Body of pancreas (tissue), 4 donors: ENCODE measurements around the gene TWF2. TPM values are rescaled to one million over a fixed set of nuclear protein-coding genes. Genes with fewer than 3 reads are reported as not detected.

Experiments
- ATAC-seq: fragments of 150-250 bp; one replicate; pipeline ENCODE4 v1.9.1; 2016
- DNase-seq, 4 donors: peaks; one replicate each; pipeline ENCODE4 v3.0.0-alpha.2; 2019
- H3K27ac ChIP-seq, 4 donors: fragments of 200-600 bp; sonication (generic); 1 replicate in 3 of 4; 2 replicates in 1 of 4; pipeline versions ENCODE4 v1.5.1 to v1.6.1; 2016 to 2019; ENCODE audit warnings: mild to moderate bottlenecking in 1 of 4, mixed read lengths in 1 of 4, moderate library complexity in 1 of 4
- H3K27me3 ChIP-seq, 2 donors: fragments of 200-600 bp; sonication (generic); one replicate each; pipeline ENCODE4 v1.6.0; 2016; ENCODE audit warnings: mild to moderate bottlenecking in 1 of 2
- H3K36me3 ChIP-seq, 2 donors: fragments of 200-600 bp; sonication (generic); replicated peaks in 1 of 2; 2 replicates each; pipeline ENCODE4 v1.5.1; 2016; ENCODE audit warnings: low read depth in 2 of 2; ENCODE audit not compliant: insufficient read depth in 1 of 2
- H3K4me1 ChIP-seq: fragments of 200-600 bp; sonication (generic); one replicate; pipeline ENCODE4 v1.6.0; 2016
- H3K4me3 ChIP-seq, 2 donors: fragments of 200-600 bp; sonication (generic); 1 replicate in 1 of 2; 2 replicates in 1 of 2; pipeline ENCODE4 v1.5.1; 2016 to 2019
- H3K9me3 ChIP-seq, 3 donors: fragments of 200-600 bp; sonication (generic); 1 replicate in 2 of 3; 2 replicates in 1 of 3; pipeline ENCODE4 v1.5.1; 2016
- POLR2A ChIP-seq, 3 donors: fragments of 450-650 bp; IDR thresholded peaks; one replicate each; pipeline ENCODE4 v1.6.1; 2016; ENCODE audit warnings: antibody characterized with exemption in 3 of 3, mild to moderate bottlenecking in 2 of 3
- WGBS, 2 donors: methylation state at CpG; one replicate each; pipeline ENCODE4 v1.1.5; 2017; 5-methylcytosine and 5-hydroxymethylcytosine counted together
- intact Hi-C: fragments of 100-400 bp; cut with DNase I; formaldehyde crosslinking; loops from one replicate; pipeline ENCODE4 v1.15.1; 2023
- total RNA-seq, 2 donors: library from RNA; depleted of rRNA; stranded (reverse); fragments of >200 nt; gene quantifications; one replicate each; pipeline ENCODE4 v1.1.0, GENCODE V29; 2016
- TF ChIP-seq, protein P1 (sequence below), 7 experiments: fragments of 450-650 bp in 4 of 7; fragments of 200-600 bp in 3 of 7; sonication (generic) in 3 of 7; IDR thresholded peaks; one replicate each; pipeline ENCODE4 v1.5.1; 2016 to 2019; ENCODE audit warnings: antibody characterized with exemption in 7 of 7

The TWF2 gene
- total RNA-seq, 2 donors from 2014 or later: 26.7 to 35.8 TPM

- H3K36me3 ChIP-seq: no peaks in the 10 kb centered on the region
- intact Hi-C loops: no loop called here
- H3K27me3 ChIP-seq: no peaks in the 10 kb centered on the region
- ATAC-seq: no peak
- TF ChIP-seq POLR2A (IDR thresholded peaks at IDR 0.05): no peak
- TF ChIP-seq, protein P1, sequence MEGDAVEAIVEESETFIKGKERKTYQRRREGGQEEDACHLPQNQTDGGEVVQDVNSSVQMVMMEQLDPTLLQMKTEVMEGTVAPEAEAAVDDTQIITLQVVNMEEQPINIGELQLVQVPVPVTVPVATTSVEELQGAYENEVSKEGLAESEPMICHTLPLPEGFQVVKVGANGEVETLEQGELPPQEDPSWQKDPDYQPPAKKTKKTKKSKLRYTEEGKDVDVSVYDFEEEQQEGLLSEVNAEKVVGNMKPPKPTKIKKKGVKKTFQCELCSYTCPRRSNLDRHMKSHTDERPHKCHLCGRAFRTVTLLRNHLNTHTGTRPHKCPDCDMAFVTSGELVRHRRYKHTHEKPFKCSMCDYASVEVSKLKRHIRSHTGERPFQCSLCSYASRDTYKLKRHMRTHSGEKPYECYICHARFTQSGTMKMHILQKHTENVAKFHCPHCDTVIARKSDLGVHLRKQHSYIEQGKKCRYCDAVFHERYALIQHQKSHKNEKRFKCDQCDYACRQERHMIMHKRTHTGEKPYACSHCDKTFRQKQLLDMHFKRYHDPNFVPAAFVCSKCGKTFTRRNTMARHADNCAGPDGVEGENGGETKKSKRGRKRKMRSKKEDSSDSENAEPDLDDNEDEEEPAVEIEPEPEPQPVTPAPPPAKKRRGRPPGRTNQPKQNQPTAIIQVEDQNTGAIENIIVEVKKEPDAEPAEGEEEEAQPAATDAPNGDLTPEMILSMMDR (IDR thresholded peaks at IDR 0.05): no peak
- no peak overlapping the region for H3K4me3 ChIP-seq
- H3K27ac ChIP-seq: no peak overlapping the region
- no peak for DNase-seq
- H3K9me3 ChIP-seq: no peaks in the 10 kb centered on the region
- H3K4me1 ChIP-seq: peaks cover 14% of the 10 kb centered on the region
- WGBS, 2 donors: 71 to 95% methylated on average over 3 to 4 of the region's 4 CpGs
These were observed 47.3 kb downstream of the TWF2 start for GRCh38 chr3:52191663-52192062.

- Histone ChIP-seq H3K27me3 (no peaks in the 10 kb centered on the region), H3K9me3 (no peaks in the 10 kb centered on the region), H3K27ac (peak overlapping the region in 1 of 4 donors; percentile 32), H3K4me3 (no peak overlapping the region), H3K4me1 (peaks cover 13% of the 10 kb centered on the region), H3K36me3 (no peaks in the 10 kb centered on the region)
- ATAC-seq (peak; percentile 27), DNase-seq (peak in 2 of 4 donors; percentile 29 to 50)
- intact Hi-C loops: no loop called here
- TF ChIP-seq, protein P1 (IDR thresholded peaks at IDR 0.05): no peak
- no peak for TF ChIP-seq POLR2A (IDR thresholded peaks at IDR 0.05)
- WGBS, 2 donors: 68 to 69% methylated on average over 7 to 9 of the region's 9 CpGs
These were observed 48.5 kb downstream of the TWF2 start for GRCh38 chr3:52190294-52191074.

GRCh38 chr3:52188556-52188955, 50.4 kb downstream of the TWF2 start:
- no peak for DNase-seq
- no peak overlapping the region for H3K27ac ChIP-seq
- intact Hi-C loops: no loop called here
- no peak overlapping the region for H3K4me3 ChIP-seq
- TF ChIP-seq POLR2A (IDR thresholded peaks at IDR 0.05): no peak
- TF ChIP-seq, protein P1 (IDR thresholded peaks at IDR 0.05): no peak
- no peaks in the 10 kb centered on the region for H3K36me3 ChIP-seq
- H3K27me3 ChIP-seq: no peaks in the 10 kb centered on the region
- ATAC-seq: no peak
- H3K9me3 ChIP-seq: no peaks in the 10 kb centered on the region
- WGBS, 2 donors: 63 to 69% methylated on average over 1 of the region's 1 CpG
- peaks cover 13% of the 10 kb centered on the region for H3K4me1 ChIP-seq

GRCh38 chr3:52186729-52187128, 52.2 kb downstream of the TWF2 start:
- TF ChIP-seq, protein P1 (IDR thresholded peaks at IDR 0.05): no peak
- no peak for TF ChIP-seq POLR2A (IDR thresholded peaks at IDR 0.05)
- H3K4me3 ChIP-seq: no peak overlapping the region
- H3K36me3 ChIP-seq: no peaks in the 10 kb centered on the region
- H3K4me1 ChIP-seq: peaks cover 13% of the 10 kb centered on the region
- H3K9me3 ChIP-seq: no peaks in the 10 kb centered on the region
- intact Hi-C loops: no loop called here
- H3K27ac ChIP-seq: no peak overlapping the region
- WGBS, 2 donors: 81 to 97% methylated on average over 9 of the region's 9 CpGs
- no peak for DNase-seq
- ATAC-seq: no peak
- H3K27me3 ChIP-seq: no peaks in the 10 kb centered on the region

GRCh38 chr3:52185837-52186236, 53.1 kb downstream of the TWF2 start:
- 53 to 58% methylated on average over 3 of the region's 3 CpGs for WGBS, 2 donors
- no peak for DNase-seq
- Histone ChIP-seq H3K36me3 (no peaks in the 10 kb centered on the region), H3K27me3 (no peaks in the 10 kb centered on the region), H3K27ac (no peak overlapping the region), H3K4me3 (no peak overlapping the region), H3K9me3 (no peaks in the 10 kb centered on the region), H3K4me1 (peaks cover 13% of the 10 kb centered on the region)
- ATAC-seq: no peak
- intact Hi-C loops: no loop called here
- no peak for TF ChIP-seq POLR2A (IDR thresholded peaks at IDR 0.05)
- TF ChIP-seq, protein P1 (IDR thresholded peaks at IDR 0.05): no peak
